Right lobe of liver (tissue), 6 donors: ENCODE data around the gene TOPORS. TPM values are rescaled to one million over a fixed set of nuclear protein-coding genes. Genes with fewer than 3 reads are reported as not detected.
A peak's percentile ranks its signal among the peaks of the same experiment; 100 is the strongest.
"Not testable (repeated sequence)": the region's sequence is repeated elsewhere in the genome, so short reads cannot be mapped to it uniquely, and the experiment has no call there.

Source experiments
- ATAC-seq, 4 donors: fragments of 200-7000 bp; cut with Tn5 transposase; one replicate each; pipeline ENCODE4 v1.9.1; 2020; ENCODE audit warnings: mild to moderate bottlenecking in 4 of 4, moderate library complexity in 4 of 4
- DNase-seq, 3 donors: peaks; one replicate each; pipeline ENCODE4 v3.0.0-alpha.2; 2020
- H3K27ac ChIP-seq, 3 donors: fragments of 200-600 bp; one replicate each; pipeline ENCODE4 v1.8.0; 2022
- H3K27me3 ChIP-seq, 2 donors: fragments of 200-600 bp; one replicate each; pipeline ENCODE4 v1.8.0; 2022
- H3K36me3 ChIP-seq, 4 donors: fragments of 200-600 bp; sonication (generic) in 1 of 4; one replicate each; pipeline versions ENCODE4 v1.5.1 to v1.8.0; 2017 to 2022; ENCODE audit warnings: control low read depth in 1 of 4
- H3K4me1 ChIP-seq, 4 donors: fragments of 200-600 bp; sonication (generic) in 1 of 4; one replicate each; pipeline versions ENCODE4 v1.5.1 to v1.8.0; 2017 to 2022; ENCODE audit warnings: control low read depth in 1 of 4
- H3K4me3 ChIP-seq, 3 donors: fragments of 200-600 bp; one replicate each; pipeline ENCODE4 v1.8.0; 2022
- H3K9me3 ChIP-seq, 4 donors: fragments of 200-600 bp; sonication (generic) in 1 of 4; one replicate each; pipeline versions ENCODE4 v1.5.1 to v1.8.0; 2017 to 2022; ENCODE audit warnings: control low read depth in 1 of 4
- POLR2A ChIP-seq: fragments of 450-650 bp; IDR thresholded peaks from one replicate; pipeline ENCODE4 v1.6.1; 2017; ENCODE audit warnings: antibody characterized with exemption, mild to moderate bottlenecking
- WGBS: methylation state at CpG from one replicate; pipeline ENCODE4 v1.1.6; 2018; ENCODE audit warnings: low coverage, low lambda C conversion rate; ENCODE audit not compliant: insufficient coverage; ENCODE audit errors: missing lambda C conversion rate; 5-methylcytosine and 5-hydroxymethylcytosine counted together
- intact Hi-C, 2 donors: fragments of 100-400 bp; cut with DNase I; formaldehyde crosslinking; loops; one replicate each; pipeline versions ENCODE4 v1.11.2 to v1.14.1; 2022
- long read RNA-seq: library from polyadenylated mRNA; unstranded; transcript quantifications from one replicate; pipeline ENCODE4 v2.0.0, GENCODE V29; 2019
- total RNA-seq, 6 experiments: library from RNA; depleted of rRNA in 2 of 6; stranded (reverse); fragments of >200 nt in 2 of 6; fragmentation: NEBNext Ultra II Directional in 3 of 6; extraction: Animal tissue kit (Norgen Biotek cat#: 25700) in 3 of 6; gene quantifications; one replicate each; pipeline versions ENCODE4 v1.1.0 to v1.2.4, GENCODE V29; 2016 to 2023
- TF ChIP-seq, protein P1 (sequence below), 4 donors: fragments of 200-600 bp in 3 of 4; fragments of 450-650 bp in 1 of 4; IDR thresholded peaks; one replicate each; pipeline versions ENCODE4 v1.5.1 to v1.8.0; 2016 to 2022; ENCODE audit warnings: antibody characterized with exemption in 4 of 4, mild to moderate bottlenecking in 2 of 4
- donor health status: DM: no; HTN: yes; CAD: no.
- donor health status: DM: no; HTN: no; CAD: no.
- donor health status: DM: no; HTN: no; CAD: no.
- donor health status: DM: no; HTN: yes; CAD: no.
- donor health status: DM: no; HTN: yes; CAD: no.

Gene TOPORS
- 1 to 10 TPM; 6.0 to 9.6 (median 7.9) TPM for total RNA-seq
- long read RNA-seq, full-length matches to known transcripts, result 2 of 3 reads
- long read RNA-seq, partial matches to known transcripts, result 0 of 3 reads
- long read RNA-seq, other reads (novel, unspliced or antisense), result 1 of 3 reads

DNA sequence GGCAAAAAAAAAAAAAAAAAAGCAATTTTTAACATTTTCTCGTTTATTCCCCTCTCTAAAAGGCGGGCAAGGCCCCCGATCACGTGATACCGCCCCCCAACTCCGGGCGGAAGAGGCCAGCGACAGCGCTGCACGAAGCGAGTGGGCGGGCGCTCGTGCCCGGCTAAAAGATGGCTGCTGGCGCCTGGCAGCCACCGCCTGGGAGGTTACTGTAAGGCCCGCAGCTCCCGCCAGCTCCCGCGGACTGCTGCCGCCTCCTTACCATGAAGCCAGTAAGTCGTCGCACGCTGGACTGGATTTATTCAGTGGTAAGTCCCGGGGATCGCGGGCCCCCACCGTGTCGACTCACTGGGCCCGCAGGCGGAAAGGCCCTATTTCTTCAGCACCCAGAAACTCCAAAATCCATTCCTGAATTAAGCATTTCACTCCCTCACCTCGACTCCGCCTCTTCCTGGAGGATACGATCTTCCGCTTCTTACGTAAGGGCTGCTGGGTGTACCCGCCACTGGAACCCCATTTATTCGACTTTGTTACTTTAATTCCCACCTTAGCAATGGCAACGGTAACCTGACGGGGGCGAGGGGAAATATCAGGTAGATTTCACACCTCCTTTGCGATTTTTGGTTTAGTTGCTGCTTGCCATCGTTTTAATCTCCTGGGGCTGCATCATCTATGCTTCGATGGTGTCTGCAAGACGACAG, at the start of gene TOPORS, which contains the start of gene SMIM27:
TSS of gene TOPORS (minus strand) at position 415 of the 701 bp plus-strand sequence. CDS start at position 265, 150 bp downstream.
TSS of gene SMIM27 (plus strand) at position 156 of the 701 bp plus-strand sequence. CDS start at position 264, 108 bp downstream.
- H3K36me3 ChIP-seq, result no peaks in the 10 kb centered on the region
- H3K9me3 ChIP-seq, result no peaks in the 10 kb centered on the region
- intact Hi-C loops, result no loop called here
- H3K27me3 ChIP-seq, result no peaks in the 10 kb centered on the region
- ATAC-seq, result peak; percentile 92 to 93 (median 92)
- peak within 1 kb of the TSS; percentile 81 to 89 (median 84) for H3K4me3 ChIP-seq
- peaks cover 0 to 13% (median 6%) of the 10 kb centered on the region in 4 donors for H3K4me1 ChIP-seq
- DNase-seq, result peak; percentile 92 to 94 (median 93)
- 0% methylated on average over 46 of the region's 46 CpGs for WGBS
- peak within 1 kb of the TSS; percentile 96 to 99 (median 98) for H3K27ac ChIP-seq
- TF ChIP-seq POLR2A, result peak; percentile 95
- TF ChIP-seq, protein P1, sequence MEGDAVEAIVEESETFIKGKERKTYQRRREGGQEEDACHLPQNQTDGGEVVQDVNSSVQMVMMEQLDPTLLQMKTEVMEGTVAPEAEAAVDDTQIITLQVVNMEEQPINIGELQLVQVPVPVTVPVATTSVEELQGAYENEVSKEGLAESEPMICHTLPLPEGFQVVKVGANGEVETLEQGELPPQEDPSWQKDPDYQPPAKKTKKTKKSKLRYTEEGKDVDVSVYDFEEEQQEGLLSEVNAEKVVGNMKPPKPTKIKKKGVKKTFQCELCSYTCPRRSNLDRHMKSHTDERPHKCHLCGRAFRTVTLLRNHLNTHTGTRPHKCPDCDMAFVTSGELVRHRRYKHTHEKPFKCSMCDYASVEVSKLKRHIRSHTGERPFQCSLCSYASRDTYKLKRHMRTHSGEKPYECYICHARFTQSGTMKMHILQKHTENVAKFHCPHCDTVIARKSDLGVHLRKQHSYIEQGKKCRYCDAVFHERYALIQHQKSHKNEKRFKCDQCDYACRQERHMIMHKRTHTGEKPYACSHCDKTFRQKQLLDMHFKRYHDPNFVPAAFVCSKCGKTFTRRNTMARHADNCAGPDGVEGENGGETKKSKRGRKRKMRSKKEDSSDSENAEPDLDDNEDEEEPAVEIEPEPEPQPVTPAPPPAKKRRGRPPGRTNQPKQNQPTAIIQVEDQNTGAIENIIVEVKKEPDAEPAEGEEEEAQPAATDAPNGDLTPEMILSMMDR (IDR thresholded peaks at IDR 0.05), result no peak

DNA sequence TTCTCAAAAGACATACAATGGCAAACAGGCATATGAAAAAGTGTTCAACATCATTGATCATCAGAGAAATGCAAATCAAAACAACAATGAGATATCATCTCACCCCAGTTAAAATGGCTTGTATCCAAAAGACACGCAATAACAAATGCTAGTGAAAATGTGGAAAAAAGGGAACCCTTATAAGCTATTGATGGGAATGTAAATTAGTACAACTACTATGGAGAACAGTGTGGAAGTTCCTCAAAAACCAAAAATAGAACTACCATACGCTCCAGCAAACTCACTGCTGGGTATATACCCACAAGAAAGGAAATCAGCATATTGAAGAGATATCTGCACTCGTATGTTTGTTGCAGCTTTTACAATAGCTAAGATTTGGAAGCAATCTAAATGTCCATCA, 46.6 kb upstream of the TOPORS start:
- DNase-seq, ATAC-seq, H3K4me3 ChIP-seq, H3K4me1 ChIP-seq, H3K27me3 ChIP-seq, H3K36me3 ChIP-seq, H3K27ac ChIP-seq, intact Hi-C loops, H3K9me3 ChIP-seq: not testable (repeated sequence)
- WGBS, result 35% methylated on average over 3 of the region's 3 CpGs

- TF ChIP-seq, protein P1 (IDR thresholded peaks at IDR 0.05), result no peak
- TF ChIP-seq POLR2A, result no peak
- no peak for ATAC-seq
- Histone ChIP-seq H3K4me1 (no peaks in the 10 kb centered on the region), H3K4me3 (no peak overlapping the region), H3K27me3 (no peaks in the 10 kb centered on the region), H3K36me3 (no peaks in the 10 kb centered on the region), H3K27ac (no peak overlapping the region), H3K9me3 (no peaks in the 10 kb centered on the region)
- DNase-seq, result no peak
- intact Hi-C loops, result no loop called here
These were observed 44.5 kb upstream of the TOPORS start for GRCh38 chr9:32596936-32597335.

DNA sequence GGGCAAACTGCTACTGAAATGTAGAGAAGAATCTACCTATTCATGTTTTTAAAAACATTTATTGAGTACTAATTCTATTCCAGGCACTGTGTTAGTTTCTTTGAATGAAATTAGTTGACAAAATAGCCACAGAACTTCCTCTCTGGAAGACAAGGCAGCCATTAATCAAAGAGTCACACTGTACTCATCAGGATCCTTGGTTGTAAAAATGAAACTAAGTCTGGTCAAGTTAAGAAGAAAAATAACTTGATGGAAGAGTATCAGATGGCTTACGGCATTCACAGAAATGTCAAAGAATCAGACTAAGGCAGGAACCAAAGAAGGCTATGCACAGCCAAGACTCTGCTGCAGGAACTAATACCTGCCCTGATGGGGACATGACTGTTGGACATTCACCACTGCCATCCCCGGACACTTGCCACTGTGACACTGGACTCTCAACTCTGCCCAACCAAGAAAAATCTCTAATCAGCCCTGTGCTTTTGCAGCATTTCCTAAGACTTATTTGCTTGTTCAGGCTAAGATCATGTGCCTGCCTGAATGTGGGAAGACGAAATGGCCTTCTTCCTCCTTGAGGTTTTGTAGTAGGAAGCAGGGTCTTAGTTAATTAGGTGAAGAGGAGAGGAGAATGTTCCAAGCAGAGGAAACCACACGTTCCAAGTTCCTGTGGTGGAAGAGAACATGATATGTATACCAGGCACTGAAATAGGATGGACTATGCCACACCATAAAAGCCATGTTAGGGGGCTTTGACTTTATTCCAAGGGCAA, 43.9 kb upstream of the TOPORS start:
- peak in 2 of 4 donors; percentile 29 to 33 for ATAC-seq

More for the DNA sequence above, 43.9 kb upstream of the TOPORS start:
- Histone ChIP-seq H3K27me3 (no peaks in the 10 kb centered on the region), H3K4me3 (no peak overlapping the region), H3K27ac (no peak overlapping the region), H3K9me3 (no peaks in the 10 kb centered on the region), H3K4me1 (no peaks in the 10 kb centered on the region), H3K36me3 (no peaks in the 10 kb centered on the region)
- intact Hi-C loops, result no loop called here
- no peak for DNase-seq
- TF ChIP-seq, protein P1 (IDR thresholded peaks at IDR 0.05), result no peak
- no peak for TF ChIP-seq POLR2A
- 43% methylated on average over 4 of the region's 4 CpGs for WGBS
